HCT116 (cell line): ENCODE results near the gene HMCES. TPM values are rescaled to one million over a fixed set of nuclear protein-coding genes. Genes with fewer than 3 reads are reported as not detected.

Experiments used
- ATAC-seq: fragments of 200-7000 bp; cut with Tn5 transposase; 2 replicates; pipeline ENCODE4 v1.9.1; 2020; ENCODE audit warnings: mild to moderate bottlenecking, moderate library complexity
- BruUV-seq: library from RNA; stranded (reverse); fragments of 400-500 nt; replicated peaks from 2 replicates; lab custom pipeline; 2021; lab: Mats Ljungman, UMichigan
- CTCF ChIA-PET: fragments of 300-600 bp; sonication (Branson Sonifier 250); formaldehyde crosslinking; loops from one replicate; lab custom pipeline; 2021; ENCODE audit warnings: antibody characterized with exemption; lab: Charles Lee
- POLR2A ChIA-PET: fragments of 300-600, 350-600 bp; sonication (Branson Sonifier 250); formaldehyde crosslinking; loops from one replicate; lab custom pipeline; 2021; ENCODE audit warnings: antibody characterized with exemption; lab: Charles Lee
- RAD21 ChIA-PET, 2 experiments: fragments of 300-600 bp; sonication (Branson Sonifier 250); formaldehyde crosslinking; loops; one replicate each; lab custom pipeline; 2023; ENCODE audit warnings: low total read pairs in 2 of 2; ENCODE audit not compliant: uncharacterized antibody in 2 of 2, unreplicated experiment in 2 of 2, low non-redundant PET in 1 of 2; lab: Charles Lee
- DNase-seq: peaks from one replicate; pipeline ENCODE4 v3.0.0-alpha.2; 2010; ENCODE audit warnings: low read depth, low spot score
- H2AFZ ChIP-seq: fragments of 200-600 bp; shearing (Covaris generic), sonication (generic); 2 replicates; pipeline ENCODE4 v1.6.1; 2017; ENCODE audit warnings: low read depth, mixed run types, mixed read lengths, antibody characterized with exemption, low read length; ENCODE audit not compliant: poor library complexity, severe bottlenecking
- H3K27ac ChIP-seq: 2 replicates; pipeline ENCODE4 v1.5.1; 2012; ENCODE audit warnings: low read depth, low read length
- H3K27me3 ChIP-seq: fragments of 200-600 bp; sonication (generic); 2 replicates; pipeline ENCODE4 v1.6.1; 2016; ENCODE audit warnings: mixed run types, low read length, mixed read lengths; ENCODE audit not compliant: insufficient read depth
- H3K36me3 ChIP-seq, 2 experiments: fragments of 200-500 bp in 1 of 2; fragments of 200-600 bp in 1 of 2; sonication (Bioruptor generic) in 1 of 2; sonication (generic) in 1 of 2; 2 replicates each; pipeline versions ENCODE4 v1.5.1 to v1.6.1; 2014 to 2016; ENCODE audit warnings: low read length in 2 of 2, inconsistent platforms in 1 of 2, mixed read lengths in 1 of 2, mixed run types in 1 of 2; ENCODE audit not compliant: insufficient read depth in 2 of 2, control insufficient read depth in 1 of 2
- H3K4me1 ChIP-seq, 2 experiments: fragments of 200-600 bp in 1 of 2; sonication (generic) in 1 of 2; 2 replicates each; pipeline versions ENCODE4 v1.5.1 to v1.6.1; 2012 to 2017; ENCODE audit warnings: low read length in 2 of 2, inconsistent platforms in 1 of 2, mild to moderate bottlenecking in 1 of 2, mixed read lengths in 1 of 2, mixed run types in 1 of 2, moderate library complexity in 1 of 2; ENCODE audit not compliant: insufficient read depth in 2 of 2, control insufficient read depth in 1 of 2
- H3K4me2 ChIP-seq: fragments of 200-600 bp; sonication (generic); 2 replicates; pipeline ENCODE4 v1.6.1; 2017; ENCODE audit warnings: mixed run types, low read length, mixed read lengths
- H3K4me3 ChIP-seq, 2 experiments: fragments of 200-600 bp in 1 of 2; sonication (generic) in 1 of 2; replicated peaks in 1 of 2; 2 replicates each; pipeline ENCODE4 v1.5.1; 2011 to 2016; ENCODE audit warnings: low read length in 2 of 2, control low read depth in 1 of 2, low read depth in 1 of 2, mild to moderate bottlenecking in 1 of 2, mixed read lengths in 1 of 2, mixed run types in 1 of 2
- H3K79me2 ChIP-seq: fragments of 200-600 bp; sonication (generic); 2 replicates; pipeline ENCODE4 v1.6.1; 2017; ENCODE audit warnings: mild to moderate bottlenecking, mixed run types, low read length, moderate library complexity, mixed read lengths; ENCODE audit not compliant: insufficient read depth
- H3K9ac ChIP-seq: fragments of 200-600 bp; sonication (generic); 2 replicates; pipeline ENCODE4 v1.6.1; 2016; ENCODE audit warnings: low read length, mixed read lengths
- H3K9me2 ChIP-seq: fragments of 200-600 bp; sonication (generic), shearing (Covaris generic); 2 replicates; pipeline ENCODE4 v1.6.1; 2017; ENCODE audit warnings: mixed run types, mild to moderate bottlenecking, moderate library complexity; ENCODE audit not compliant: insufficient read depth
- H3K9me3 ChIP-seq, 2 experiments: fragments of 200-500 bp in 1 of 2; fragments of 200-600 bp in 1 of 2; sonication (Bioruptor generic) in 1 of 2; sonication (generic) in 1 of 2; 2 replicates each; pipeline ENCODE4 v1.6.1; 2014 to 2017; ENCODE audit warnings: low read length in 2 of 2, mixed read lengths in 2 of 2, inconsistent platforms in 1 of 2, low read depth in 1 of 2, mild to moderate bottlenecking in 1 of 2, mixed run types in 1 of 2, moderate library complexity in 1 of 2; ENCODE audit not compliant: control insufficient read depth in 1 of 2, insufficient read depth in 1 of 2
- H4K20me1 ChIP-seq: fragments of 200-600 bp; sonication (generic), shearing (Covaris generic); 2 replicates; pipeline ENCODE4 v1.6.1; 2017; ENCODE audit warnings: mixed run types, mild to moderate bottlenecking, moderate library complexity; ENCODE audit not compliant: insufficient read depth
- ATF3 ChIP-seq: IDR thresholded peaks from 2 replicates; pipeline ENCODE4 v1.6.1; 2012
- CBX3 ChIP-seq: IDR thresholded peaks from 2 replicates; pipeline ENCODE4 v1.6.1; 2012; ENCODE audit warnings: low read depth
- CEBPB ChIP-seq: IDR thresholded peaks from 2 replicates; pipeline ENCODE4 v1.6.1; 2012; ENCODE audit warnings: low read depth
- EZH2 ChIP-seq: fragments of 200-600 bp; sonication (generic); IDR thresholded peaks from 2 replicates; pipeline ENCODE4 v1.6.1; 2017; ENCODE audit warnings: antibody characterized with exemption, mixed run types
- JUND ChIP-seq: IDR thresholded peaks from 2 replicates; pipeline ENCODE4 v1.6.1; 2012
- POLR2A ChIP-seq: IDR thresholded peaks from 2 replicates; pipeline ENCODE4 v1.7.0; 2011; ENCODE audit warnings: borderline replicate concordance; ENCODE audit not compliant: insufficient read depth, insufficient read length; ENCODE audit errors: extremely low read depth
- SIN3A ChIP-seq: IDR thresholded peaks from 2 replicates; pipeline ENCODE4 v1.6.1; 2012; ENCODE audit warnings: low read depth
- SP1 ChIP-seq: IDR thresholded peaks from 2 replicates; pipeline ENCODE4 v1.6.1; 2012; ENCODE audit warnings: low read depth
- SRF ChIP-seq: IDR thresholded peaks from 2 replicates; pipeline ENCODE4 v1.6.1; 2012; ENCODE audit warnings: low read depth
- YY1 ChIP-seq: IDR thresholded peaks from 2 replicates; pipeline ENCODE4 v1.6.1; 2011; ENCODE audit warnings: low read length, low read depth, moderate library complexity, mild to moderate bottlenecking; ENCODE audit not compliant: insufficient replicate concordance; ENCODE audit errors: extremely low read depth
- ZFX ChIP-seq: fragments of 450-650 bp; IDR thresholded peaks from 2 replicates; pipeline ENCODE4 v1.6.1; 2017
- intact Hi-C: fragments of 100-400 bp; cut with micrococcal nuclease; formaldehyde crosslinking; loops from 2 replicates; pipeline ENCODE4 v1.10.0; 2022
- total RNA-seq: library from RNA; stranded (reverse); gene quantifications from one replicate; pipeline ENCODE4 v1.2.1, GENCODE V29; 2021; ENCODE audit not compliant: unreplicated experiment
- TF ChIP-seq, protein P1 (sequence below), 3 experiments: fragments of 200-600 bp in 1 of 3; sonication (generic) in 1 of 3; IDR thresholded peaks in 2 of 3; conservative IDR thresholded peaks in 1 of 3; 2 replicates each; pipeline ENCODE4 v1.5.1; 2012 to 2017; ENCODE audit warnings: low read depth in 2 of 3, low read length in 2 of 3, antibody characterized with exemption in 1 of 3, borderline replicate concordance in 1 of 3, control low read depth in 1 of 3, mild to moderate bottlenecking in 1 of 3, mixed read lengths in 1 of 3, mixed run types in 1 of 3, moderate library complexity in 1 of 3; ENCODE audit not compliant: insufficient read depth in 1 of 3

Gene HMCES
- total RNA-seq, 1 experiment from 2014 or later: 78.9 TPM

- H3K4me2 ChIP-seq: no peak overlapping the region
- H3K9me2 ChIP-seq: no peaks in the 10 kb centered on the region
- H4K20me1 ChIP-seq: no peaks in the 10 kb centered on the region
- TF ChIP-seq, protein P1, sequence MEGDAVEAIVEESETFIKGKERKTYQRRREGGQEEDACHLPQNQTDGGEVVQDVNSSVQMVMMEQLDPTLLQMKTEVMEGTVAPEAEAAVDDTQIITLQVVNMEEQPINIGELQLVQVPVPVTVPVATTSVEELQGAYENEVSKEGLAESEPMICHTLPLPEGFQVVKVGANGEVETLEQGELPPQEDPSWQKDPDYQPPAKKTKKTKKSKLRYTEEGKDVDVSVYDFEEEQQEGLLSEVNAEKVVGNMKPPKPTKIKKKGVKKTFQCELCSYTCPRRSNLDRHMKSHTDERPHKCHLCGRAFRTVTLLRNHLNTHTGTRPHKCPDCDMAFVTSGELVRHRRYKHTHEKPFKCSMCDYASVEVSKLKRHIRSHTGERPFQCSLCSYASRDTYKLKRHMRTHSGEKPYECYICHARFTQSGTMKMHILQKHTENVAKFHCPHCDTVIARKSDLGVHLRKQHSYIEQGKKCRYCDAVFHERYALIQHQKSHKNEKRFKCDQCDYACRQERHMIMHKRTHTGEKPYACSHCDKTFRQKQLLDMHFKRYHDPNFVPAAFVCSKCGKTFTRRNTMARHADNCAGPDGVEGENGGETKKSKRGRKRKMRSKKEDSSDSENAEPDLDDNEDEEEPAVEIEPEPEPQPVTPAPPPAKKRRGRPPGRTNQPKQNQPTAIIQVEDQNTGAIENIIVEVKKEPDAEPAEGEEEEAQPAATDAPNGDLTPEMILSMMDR (IDR thresholded peaks at IDR 0.05 in 2 of 3, conservative IDR thresholded peaks at IDR 0.05 in 1 of 3; ENCODE audit: borderline replicate concordance in 1 of 3, insufficient read depth in 1 of 3, low read depth in 2 of 3, low read length in 2 of 3): no peak
- TF ChIP-seq CBX3 (no peak), YY1 (no peak), SRF (no peak), POLR2A (no peak), ATF3 (no peak), CEBPB (no peak), JUND (no peak), SP1 (no peak), SIN3A (no peak), ZFX (no peak), EZH2 (no peak)
- TF ChIP-seq, all 23 proteins: peak for 0
- Histone ChIP-seq H3K79me2 (peaks cover 8% of the 10 kb centered on the region; the same call in 1 of the 2 replicates), H3K4me3 (no peak overlapping the region), H2AFZ (no peak overlapping the region), H3K9ac (no peak overlapping the region), H3K9me3 (no peaks in the 10 kb centered on the region), H3K27me3 (no peaks in the 10 kb centered on the region), H3K27ac (no peak overlapping the region), H3K4me1 (no peaks in the 10 kb centered on the region), H3K36me3 (peaks cover 55 to 62% of the 10 kb centered on the region in 2 experiments)
- CTCF ChIA-PET: no interaction called here
- intact Hi-C loops: no loop called here
- no TSS peak for BruUV-seq
- DNase-seq (no peak), ATAC-seq (no peak)
- RAD21 ChIA-PET: no interaction called here
- POLR2A ChIA-PET: no interaction called here
Observed at GRCh38 chr3:129256270-129256669, 22.4 kb upstream of the HMCES start.
